HAP-1 (cell line): ENCODE data around the gene DNAJC16.
"Not testable (repeated sequence)": the region's sequence is repeated elsewhere in the genome, so short reads cannot be mapped to it uniquely, and the experiment has no call there.

ENCODE experiments used
- DNase-seq, 2 experiments: peaks; one replicate each; pipeline ENCODE4 v3.0.0-alpha.2; 2016 to 2020; ENCODE audit warnings: low spot score in 2 of 2
- H3K27me3 ChIP-seq: fragments of 250-450 bp; sonication (Bioruptor Pico); 2 replicates; pipeline ENCODE4 v1.5.1; 2020; ENCODE audit warnings: low read depth, mild to moderate bottlenecking, moderate library complexity
- H3K36me3 ChIP-seq: fragments of 250-450 bp; sonication (Bioruptor Pico); replicated peaks from 2 replicates; pipeline ENCODE4 v1.5.1; 2020; ENCODE audit warnings: mild to moderate bottlenecking
- H3K4me1 ChIP-seq: fragments of 250-450 bp; sonication (Bioruptor Pico); 2 replicates; pipeline ENCODE4 v1.5.1; 2020; ENCODE audit warnings: mild to moderate bottlenecking
- H3K4me3 ChIP-seq: fragments of 250-450 bp; sonication (Bioruptor Pico); 2 replicates; pipeline ENCODE4 v1.5.1; 2020; ENCODE audit warnings: mild to moderate bottlenecking, moderate library complexity
- H3K9me3 ChIP-seq: fragments of 250-450 bp; sonication (Bioruptor Pico); 2 replicates; pipeline ENCODE4 v1.5.1; 2020; ENCODE audit warnings: mild to moderate bottlenecking, moderate library complexity
- in situ Hi-C: fragments of 300-500 bp; cut with MboI; formaldehyde crosslinking; loops from 3 replicates; pipeline ENCODE4 v1.14.3; 2020; ENCODE audit warnings: low sequenced_read_pairs, inconsistent platforms, mixed read lengths

Gene DNAJC16

GRCh38 chr1:15492596-15492995 is 34.1 kb upstream of the DNAJC16 start:
- no peak for DNase-seq
- Histone ChIP-seq H3K4me3 (no peak overlapping the region), H3K36me3 (no peaks in the 10 kb centered on the region), H3K27me3 (no peaks in the 10 kb centered on the region), H3K4me1 (no peaks in the 10 kb centered on the region), H3K9me3 (no peaks in the 10 kb centered on the region)
- in situ Hi-C loops: no loop called here

GRCh38 chr1:15493869-15494390 is 32.7 kb upstream of the DNAJC16 start:
- Histone ChIP-seq H3K27me3 (no peaks in the 10 kb centered on the region), H3K36me3 (no peaks in the 10 kb centered on the region), H3K9me3 (no peaks in the 10 kb centered on the region), H3K4me1 (no peaks in the 10 kb centered on the region), H3K4me3 (no peak overlapping the region)
- DNase-seq: no peak
- in situ Hi-C loops: no loop called here

GRCh38 chr1:15500184-15501178 is 26.2 kb upstream of the DNAJC16 start:
- DNase-seq: no peak
- in situ Hi-C loops: no loop called here
- no peaks in the 10 kb centered on the region for H3K9me3 ChIP-seq
- H3K36me3 ChIP-seq: no peaks in the 10 kb centered on the region
- H3K27me3 ChIP-seq: no peaks in the 10 kb centered on the region
- H3K4me3 ChIP-seq: no peak overlapping the region
- no peaks in the 10 kb centered on the region for H3K4me1 ChIP-seq

- Histone ChIP-seq H3K27me3 (no peaks in the 10 kb centered on the region), H3K36me3 (no peaks in the 10 kb centered on the region), H3K4me1 (no peaks in the 10 kb centered on the region), H3K9me3 (no peaks in the 10 kb centered on the region), H3K4me3 (no peak overlapping the region)
- peak; percentile 56 to 84 for DNase-seq
- in situ Hi-C loops: no loop called here
Observed at GRCh38 chr1:15501208-15502032, 25.2 kb upstream of the DNAJC16 start.

- Histone ChIP-seq H3K4me3 (no peak overlapping the region), H3K27me3 (no peaks in the 10 kb centered on the region), H3K4me1 (no peaks in the 10 kb centered on the region), H3K36me3 (no peaks in the 10 kb centered on the region), H3K9me3 (no peaks in the 10 kb centered on the region)
- in situ Hi-C loops: no loop called here
- DNase-seq: no peak
Observed at GRCh38 chr1:15504436-15504835, 22.2 kb upstream of the DNAJC16 start.

- Histone ChIP-seq H3K4me1 (no peaks in the 10 kb centered on the region), H3K36me3 (no peaks in the 10 kb centered on the region), H3K4me3 (no peak overlapping the region), H3K27me3 (no peaks in the 10 kb centered on the region), H3K9me3 (no peaks in the 10 kb centered on the region)
- in situ Hi-C loops: no loop called here
- no peak for DNase-seq
Observed at GRCh38 chr1:15506831-15507230, 19.8 kb upstream of the DNAJC16 start.

- DNase-seq: no peak
- in situ Hi-C loops: no loop called here
- H3K4me1 ChIP-seq: no peaks in the 10 kb centered on the region
- H3K27me3 ChIP-seq: no peaks in the 10 kb centered on the region
- no peak overlapping the region for H3K4me3 ChIP-seq
- no peaks in the 10 kb centered on the region for H3K9me3 ChIP-seq
- H3K36me3 ChIP-seq: no peaks in the 10 kb centered on the region
Observed at GRCh38 chr1:15507278-15507677, 19.4 kb upstream of the DNAJC16 start.

GRCh38 chr1:15508700-15509487 is 17.8 kb upstream of the DNAJC16 start:
- Histone ChIP-seq H3K9me3 (no peaks in the 10 kb centered on the region), H3K36me3 (no peaks in the 10 kb centered on the region), H3K4me1 (no peaks in the 10 kb centered on the region), H3K4me3 (no peak overlapping the region), H3K27me3 (no peaks in the 10 kb centered on the region)
- no peak for DNase-seq
- in situ Hi-C loops: no loop called here

DNA sequence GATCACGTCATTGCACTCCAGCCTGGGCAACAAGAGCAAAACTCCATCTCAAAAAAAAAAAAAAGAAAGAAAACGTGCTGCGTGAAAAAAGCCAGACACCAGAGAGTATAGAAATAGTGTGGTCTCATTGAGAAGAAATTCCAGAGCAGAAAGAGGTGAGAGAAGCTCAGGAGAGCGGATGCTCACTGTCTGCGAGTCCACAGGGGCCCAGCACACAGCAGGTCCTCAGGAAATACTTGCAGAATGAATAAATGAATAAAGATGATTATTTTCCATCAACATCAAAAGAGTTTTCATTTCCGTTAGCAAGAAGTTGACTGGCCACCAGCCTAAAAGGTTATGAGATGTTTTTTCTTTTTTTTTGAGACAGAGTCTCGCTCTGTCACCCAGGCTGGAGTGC is 17.1 kb upstream of the DNAJC16 start:
- H3K4me3 ChIP-seq: no peak overlapping the region
- in situ Hi-C loops: no loop called here

DNA sequence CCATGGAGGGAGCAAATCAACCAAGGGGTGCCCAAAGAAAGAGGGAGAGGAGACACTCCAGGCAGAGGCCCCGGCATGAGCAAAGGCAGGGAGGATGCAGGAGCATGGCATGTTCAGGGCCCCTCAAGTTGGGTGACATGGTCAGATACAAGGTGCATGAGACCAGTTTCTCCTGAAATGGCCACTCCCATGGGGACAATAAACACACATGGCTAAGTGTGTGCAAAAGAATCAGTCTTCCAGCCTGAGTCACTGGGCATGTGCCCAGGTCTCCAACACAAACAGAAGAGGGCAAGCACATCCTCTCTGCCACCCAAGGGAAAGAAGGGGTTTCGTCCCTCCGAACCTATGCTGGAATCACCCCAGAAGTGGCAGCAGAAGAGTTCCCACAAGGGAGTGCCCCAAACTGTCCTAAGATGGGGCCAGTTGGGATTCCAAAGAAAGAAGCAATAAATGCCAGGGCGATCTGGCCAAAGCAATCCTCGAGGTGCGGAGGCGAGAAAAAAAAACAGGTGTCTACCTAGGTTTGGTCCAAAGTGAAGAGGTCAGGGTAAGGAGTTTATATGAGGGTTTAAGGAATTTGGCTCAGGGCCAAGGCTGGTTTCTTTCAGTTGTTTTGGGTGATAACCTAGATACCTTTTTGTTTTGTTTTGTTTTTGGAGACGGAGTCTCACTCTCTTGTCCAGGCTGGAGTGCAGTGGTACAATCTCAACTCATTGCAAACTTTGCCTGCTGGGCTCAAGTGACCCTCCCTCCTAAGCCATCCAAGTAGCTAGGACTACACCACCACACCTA is 15.8 kb upstream of the DNAJC16 start:
- no peaks in the 10 kb centered on the region for H3K36me3 ChIP-seq
- in situ Hi-C loops: no loop called here

More for the DNA sequence above, 17.1 kb upstream of the DNAJC16 start:
- H3K9me3 ChIP-seq: no peaks in the 10 kb centered on the region
- H3K36me3 ChIP-seq: no peaks in the 10 kb centered on the region
- no peaks in the 10 kb centered on the region for H3K4me1 ChIP-seq
- no peak for DNase-seq
- H3K27me3 ChIP-seq: no peaks in the 10 kb centered on the region

DNA sequence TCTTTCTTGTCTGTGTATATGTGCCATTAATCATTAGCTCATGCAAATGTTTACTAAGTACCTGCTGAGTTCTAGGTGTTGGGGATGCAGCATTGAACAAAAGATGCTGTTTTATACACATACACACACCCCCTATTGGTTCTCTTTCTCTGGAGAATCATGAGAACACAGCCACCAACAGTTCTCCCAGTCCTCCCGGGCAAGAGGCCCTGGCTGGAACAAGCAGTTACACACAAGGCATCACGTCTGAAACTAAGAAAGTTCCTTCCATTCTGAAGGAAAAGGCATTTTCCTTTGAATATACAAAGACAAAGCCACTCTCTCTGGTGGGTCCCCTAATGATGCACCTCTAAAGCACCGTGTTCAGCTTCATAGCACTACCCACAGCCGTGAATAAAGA is 13.5 kb upstream of the DNAJC16 start:
- Histone ChIP-seq H3K27me3 (no peaks in the 10 kb centered on the region), H3K4me3 (no peak overlapping the region), H3K36me3 (no peaks in the 10 kb centered on the region), H3K9me3 (no peaks in the 10 kb centered on the region), H3K4me1 (no peaks in the 10 kb centered on the region)
- in situ Hi-C loops: no loop called here
- no peak for DNase-seq

More for the DNA sequence above, 15.8 kb upstream of the DNAJC16 start:
- H3K27me3 ChIP-seq: no peaks in the 10 kb centered on the region
- no peak overlapping the region for H3K4me3 ChIP-seq
- H3K4me1 ChIP-seq: no peaks in the 10 kb centered on the region
- H3K9me3 ChIP-seq: no peaks in the 10 kb centered on the region
- DNase-seq: no peak

GRCh38 chr1:15513919-15514318 is 12.7 kb upstream of the DNAJC16 start:
- no peak for DNase-seq
- H3K27me3 ChIP-seq: no peaks in the 10 kb centered on the region
- no peaks in the 10 kb centered on the region for H3K9me3 ChIP-seq
- H3K4me1 ChIP-seq: no peaks in the 10 kb centered on the region
- no peak overlapping the region for H3K4me3 ChIP-seq
- H3K36me3 ChIP-seq: no peaks in the 10 kb centered on the region
- in situ Hi-C loops: no loop called here

DNA sequence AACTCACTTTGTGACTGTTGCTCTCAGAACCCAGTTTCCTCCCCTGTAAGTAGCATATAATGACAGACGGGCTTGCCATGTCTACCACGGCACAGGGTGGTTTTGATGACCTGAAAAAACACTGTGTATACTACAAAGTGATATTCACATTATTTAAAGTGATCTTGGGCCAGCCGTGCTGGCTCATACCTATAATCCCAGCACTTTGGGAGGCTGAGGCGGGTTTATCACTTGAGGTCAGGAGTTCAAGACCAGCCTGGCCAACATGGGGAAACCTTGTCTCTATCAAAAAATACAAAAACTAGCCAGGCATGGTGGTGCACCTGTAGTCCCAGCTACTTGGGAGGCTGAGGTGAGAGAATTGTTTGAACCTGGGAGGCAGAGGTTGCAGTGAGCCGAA is 12.1 kb upstream of the DNAJC16 start:
- H3K4me3 ChIP-seq, H3K27me3 ChIP-seq, DNase-seq, in situ Hi-C loops, H3K36me3 ChIP-seq, H3K9me3 ChIP-seq, H3K4me1 ChIP-seq: not testable (repeated sequence)
